Stimulated activated CD4-positive, alpha-beta T cell treated with anti-CD3 and anti-CD28 coated beads, Interleukin-4, amount 100 ng/mL, for 1 hour (primary cell): Measurements from ENCODE around the gene CAPN15.
A peak's percentile ranks its signal among the peaks of the same experiment; 100 is the strongest.
"Not testable (repeated sequence)": the region's sequence is repeated elsewhere in the genome, so short reads cannot be mapped to it uniquely, and the experiment has no call there.

Source experiments
- DNase-seq: peaks from one replicate; pipeline ENCODE4 v3.0.0-alpha.2; 2020

The CAPN15 gene

DNA sequence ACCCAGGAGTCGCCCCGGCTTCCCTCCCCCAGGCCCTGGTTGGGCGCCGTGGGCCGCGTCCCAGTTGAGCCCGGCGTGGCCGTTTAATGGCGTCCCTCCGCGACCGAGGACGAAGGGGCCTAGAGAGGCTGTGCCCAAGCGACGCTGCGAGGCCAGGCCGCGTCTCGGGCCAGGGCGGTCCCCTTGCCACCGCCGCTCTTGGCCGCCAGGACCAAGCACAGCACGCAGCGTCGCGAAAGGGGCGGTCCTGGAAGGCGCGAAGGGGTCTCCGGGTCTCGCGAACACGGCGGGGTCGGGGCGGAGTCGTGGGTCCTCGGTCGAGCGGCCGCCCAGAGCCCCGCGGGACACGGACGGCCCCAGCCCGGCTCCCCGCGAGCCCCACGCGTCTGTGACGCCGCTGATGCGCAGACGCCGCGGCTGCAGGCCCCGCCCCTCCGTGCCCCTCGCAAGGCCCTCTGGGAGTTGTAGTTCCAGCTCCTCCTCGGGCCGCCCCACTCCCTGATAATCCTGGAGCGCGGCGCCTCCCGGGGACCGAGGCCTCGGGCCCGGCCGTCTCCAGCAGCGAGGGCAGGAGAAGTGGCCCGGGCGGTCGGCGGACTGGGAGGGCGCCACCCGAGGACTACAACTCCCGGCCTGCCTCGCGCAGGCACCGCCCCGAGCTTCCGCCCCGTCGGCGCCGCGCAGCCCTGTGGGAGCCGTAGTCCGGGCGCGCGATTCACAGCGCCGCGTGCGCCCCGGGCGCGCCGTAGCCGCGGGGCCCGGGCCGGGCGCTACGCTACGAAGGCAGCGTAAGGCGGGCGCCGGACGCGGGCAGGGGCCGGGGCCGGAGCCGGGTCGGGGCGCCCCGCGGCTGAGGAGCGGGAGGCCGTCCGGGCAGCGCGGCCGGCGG lies at the start of gene CAPN15:
TSS of gene CAPN15 (plus strand) at position 698 of the 889 bp plus-strand sequence. CDS start 19,127 bp downstream, outside the sequence.
- peak; percentile 82 for DNase-seq

GRCh38 chr16:478287-478686 lies 49.2 kb upstream of the CAPN15 start:
- not testable (repeated sequence) for DNase-seq

- no peak for DNase-seq
Observed at GRCh38 chr16:482468-483185, 44.9 kb upstream of the CAPN15 start.

GRCh38 chr16:483341-484075 lies 44.0 kb upstream of the CAPN15 start:
- DNase-seq, result no peak

GRCh38 chr16:489606-490005 lies 37.9 kb upstream of the CAPN15 start:
- DNase-seq, result no peak

GRCh38 chr16:490768-491167 lies 36.7 kb upstream of the CAPN15 start:
- DNase-seq, result no peak

DNA sequence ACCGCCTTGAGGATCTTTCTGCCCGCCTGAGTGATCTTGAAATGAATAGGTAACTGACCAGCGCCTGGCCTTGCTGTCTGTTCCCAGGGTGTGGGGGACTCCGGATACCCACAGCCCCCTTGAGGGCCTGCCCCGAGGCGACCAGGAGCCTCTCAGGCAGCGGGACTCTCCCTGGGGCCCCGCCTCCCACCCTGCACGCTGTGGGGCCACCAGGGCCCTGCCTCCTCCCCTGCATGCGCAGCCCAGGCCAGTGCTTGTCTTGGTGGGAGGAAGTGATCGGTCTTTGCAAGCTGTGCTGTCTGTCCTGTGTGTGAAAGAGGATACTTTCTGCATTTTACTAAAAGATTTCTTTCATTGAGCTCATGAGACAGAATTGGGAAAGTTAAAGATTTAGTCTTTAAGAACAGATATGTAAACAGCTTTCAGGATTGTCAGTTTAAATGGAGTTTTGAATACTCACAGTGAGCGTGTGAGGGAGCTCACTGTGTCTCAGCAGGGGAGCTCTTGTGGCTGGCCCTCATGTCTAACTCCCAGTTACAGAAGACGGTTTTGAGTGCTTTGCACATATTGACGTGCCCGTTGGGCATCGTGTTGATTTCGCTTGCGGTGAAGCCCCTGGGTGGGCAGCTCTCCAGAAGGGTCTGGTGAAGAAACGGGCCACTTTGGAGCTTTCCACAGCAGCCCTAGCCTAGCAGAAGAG lies 36.1 kb upstream of the CAPN15 start:
- no peak for DNase-seq

DNA sequence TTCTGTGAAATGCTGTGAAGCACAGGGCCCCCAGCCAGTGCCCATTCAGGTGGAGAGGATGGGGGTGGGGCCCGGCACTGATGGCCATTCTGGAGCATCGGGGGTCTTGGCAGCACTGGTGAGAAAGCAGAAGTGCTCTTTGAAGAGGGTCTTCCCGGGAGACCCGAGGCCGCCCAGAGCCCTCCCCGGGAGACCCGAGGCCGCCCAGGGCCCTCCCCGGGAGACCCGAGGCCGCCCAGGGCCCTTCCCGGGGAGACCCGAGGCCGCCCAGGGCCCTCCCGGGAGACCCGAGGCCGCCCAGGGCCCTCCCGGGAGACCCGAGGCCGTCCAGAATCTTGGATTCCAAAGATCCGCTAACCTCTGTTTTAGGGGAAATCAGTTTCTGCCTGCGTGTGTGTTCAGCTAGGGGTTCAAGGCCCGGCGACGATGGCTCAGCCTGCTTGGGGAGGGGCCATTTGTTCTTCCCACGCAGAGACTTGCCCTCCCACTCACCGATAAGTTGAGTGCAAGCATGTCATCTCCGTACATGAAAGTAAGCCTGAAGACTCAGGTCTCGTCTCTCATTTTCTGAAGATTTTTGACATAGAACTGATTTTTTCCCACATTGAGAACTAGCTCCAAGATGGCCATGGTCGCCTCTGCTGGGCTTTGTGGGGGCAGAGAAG lies 35.2 kb upstream of the CAPN15 start:
- DNase-seq, result no peak

- DNase-seq, result not testable (repeated sequence)
Observed at GRCh38 chr16:494676-495075, 32.8 kb upstream of the CAPN15 start.

- DNase-seq, result no peak
Observed at GRCh38 chr16:495127-495748, 32.3 kb upstream of the CAPN15 start.

DNA sequence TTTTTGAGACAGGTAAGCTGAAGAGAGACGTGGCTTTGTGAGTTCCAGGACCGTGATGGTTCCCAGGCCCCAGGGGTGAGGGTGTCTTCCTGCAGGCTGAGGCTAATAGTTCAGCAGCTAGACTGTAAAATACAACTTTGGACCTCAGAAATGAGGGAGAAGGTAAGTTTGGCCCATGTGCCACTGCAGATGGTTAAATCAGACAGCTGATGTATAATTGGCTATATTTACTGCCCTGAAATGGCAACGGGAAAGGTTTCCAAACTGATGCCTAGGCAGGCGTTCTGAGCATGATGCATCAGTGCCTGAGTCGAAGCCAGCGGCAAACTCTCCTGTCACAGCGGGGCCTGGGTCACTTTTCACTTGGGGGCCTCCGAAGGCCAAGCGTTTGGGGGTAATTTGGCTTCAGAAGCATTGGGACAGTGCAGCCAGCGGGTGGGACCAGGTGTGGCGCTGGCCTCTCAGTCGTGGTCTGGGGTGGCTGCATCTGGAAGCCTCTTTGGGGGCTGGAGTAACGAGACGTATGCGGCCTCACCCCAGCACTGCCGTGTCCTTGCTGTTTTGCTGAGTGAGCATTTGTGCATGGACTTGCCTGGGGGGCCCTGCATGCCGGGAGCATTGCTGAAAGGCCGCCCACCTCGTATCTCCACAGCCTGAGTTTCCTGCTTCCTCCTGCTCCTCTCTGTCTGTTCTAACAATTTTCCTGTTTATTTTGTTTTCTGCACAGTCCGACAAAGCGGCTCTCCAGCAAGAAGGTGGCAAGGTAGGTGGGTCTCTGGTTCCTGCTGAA lies 31.2 kb upstream of the CAPN15 start:
- DNase-seq, result no peak

- DNase-seq, result no peak
Observed at GRCh38 chr16:497258-497657, 30.3 kb upstream of the CAPN15 start.

DNA sequence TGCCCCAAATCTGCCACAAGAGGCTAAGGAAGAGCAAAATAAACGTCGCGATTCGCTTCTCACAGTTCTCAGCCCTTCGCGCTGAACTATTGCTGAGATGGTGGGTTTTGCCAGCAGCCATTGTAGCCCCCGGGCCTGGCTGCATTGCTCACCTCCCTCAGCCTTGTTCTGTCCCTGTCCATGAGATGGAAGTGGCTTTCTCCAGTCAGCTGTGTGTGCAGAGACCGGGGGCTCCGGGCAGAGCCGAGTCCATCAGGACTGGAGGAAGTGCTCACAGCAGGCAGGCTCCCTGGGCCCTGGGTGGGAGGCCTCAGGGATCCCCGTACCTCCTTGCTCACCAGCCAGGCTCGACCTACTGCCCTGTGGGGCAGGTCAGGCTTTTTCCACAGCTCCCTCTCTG lies 27.6 kb upstream of the CAPN15 start:
- DNase-seq, result no peak

DNA sequence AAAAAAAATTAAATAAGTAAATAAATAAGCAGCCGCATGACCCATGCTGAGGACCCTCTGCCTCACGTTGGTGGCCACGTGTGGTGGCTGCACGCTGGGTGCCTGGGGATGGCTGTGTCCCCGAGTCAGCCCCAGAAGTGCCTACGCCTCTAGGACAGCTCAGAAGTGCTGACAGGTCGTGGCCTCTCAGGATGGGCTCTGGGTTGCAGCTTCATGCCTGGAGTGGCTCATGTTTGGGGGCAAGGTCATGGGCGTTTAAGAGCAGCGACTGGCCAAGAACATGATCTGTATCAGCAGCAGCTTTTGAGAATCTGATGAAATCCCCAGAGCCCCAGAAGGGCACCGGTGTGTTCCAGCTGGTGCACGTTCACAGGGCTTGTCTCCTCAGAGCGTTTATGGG lies 26.8 kb upstream of the CAPN15 start:
- no peak for DNase-seq

- no peak for DNase-seq
Observed at GRCh38 chr16:502179-502943, 25.2 kb upstream of the CAPN15 start.

DNA sequence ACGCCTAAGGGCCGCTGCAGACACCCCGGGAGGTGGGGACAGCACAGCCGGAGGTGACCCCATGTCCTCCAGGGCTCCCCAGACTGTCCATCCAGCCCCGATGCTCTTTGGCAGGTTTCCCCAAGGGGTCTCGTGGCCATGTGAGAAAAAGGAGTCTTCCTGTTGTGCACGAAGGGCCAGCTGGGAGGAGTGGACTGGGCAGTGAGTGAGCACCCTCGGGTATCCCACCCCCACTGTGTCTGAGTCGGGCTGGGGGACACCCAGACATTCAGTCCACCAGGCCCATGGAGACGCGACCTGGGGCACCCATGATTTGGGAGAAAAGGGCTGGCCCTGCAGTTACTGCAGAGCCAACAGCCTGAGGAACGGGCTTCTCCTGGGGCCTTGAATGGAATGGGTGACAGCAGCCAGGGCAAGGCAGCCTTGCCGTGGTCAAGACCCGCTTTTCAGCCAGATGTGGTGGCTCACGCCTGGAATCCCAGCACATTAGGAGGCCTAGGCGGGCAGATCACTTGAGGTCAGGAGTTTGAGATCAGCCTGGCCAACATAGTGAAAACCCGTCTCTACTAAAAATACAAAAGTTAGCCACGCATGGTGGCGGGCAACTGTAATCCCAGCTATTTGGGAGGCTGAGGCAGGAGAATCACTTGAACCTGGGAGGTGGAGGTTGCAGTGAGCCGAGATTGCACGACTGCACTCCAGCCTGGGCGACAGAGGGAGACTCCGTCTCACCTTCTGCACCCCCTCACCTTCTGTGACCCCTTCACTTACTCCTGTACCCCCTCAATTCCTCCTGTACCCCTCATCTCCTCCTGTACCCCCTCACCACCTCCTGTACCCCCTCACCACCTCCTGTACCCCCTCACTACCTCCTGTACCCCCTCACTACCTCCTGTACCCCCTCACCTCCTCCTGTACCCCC lies 24.1 kb upstream of the CAPN15 start:
- DNase-seq, result no peak

DNA sequence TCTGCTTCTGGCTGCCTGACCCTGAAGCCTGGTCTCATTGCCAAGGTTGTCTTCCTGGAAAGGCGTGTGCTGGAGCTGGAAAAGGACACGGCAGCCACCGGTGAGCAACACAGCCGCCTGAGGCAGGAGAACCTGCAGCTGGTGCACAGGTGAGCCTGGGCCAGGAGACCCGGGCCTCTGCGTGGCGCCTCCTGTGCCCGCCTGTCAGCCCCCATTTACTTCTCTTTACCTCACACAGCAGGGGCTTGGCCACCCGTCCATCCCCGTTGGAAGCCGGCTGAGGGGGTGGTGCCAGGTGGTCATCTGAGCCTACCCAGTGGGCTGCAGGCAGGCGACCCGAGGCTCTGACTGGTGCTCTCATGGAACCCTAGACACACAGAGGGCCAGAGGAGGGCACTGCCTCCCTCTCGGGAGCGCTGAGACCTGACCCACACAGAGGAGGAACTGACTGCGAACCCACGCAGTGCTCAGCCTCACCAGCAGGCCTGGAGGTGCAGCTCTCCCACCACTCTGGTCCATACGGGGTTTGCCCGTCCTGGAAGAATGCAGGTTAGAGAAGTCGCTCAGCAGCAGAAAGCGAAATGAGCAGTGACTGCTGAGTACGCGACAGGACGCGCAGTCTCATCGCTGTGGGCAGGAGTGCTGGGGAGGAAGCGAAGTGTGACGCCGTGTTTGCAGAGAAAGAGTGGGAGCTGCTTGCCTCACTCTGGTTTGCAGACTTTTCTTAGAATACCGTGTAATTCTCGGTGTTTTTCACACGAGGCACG lies 21.9 kb upstream of the CAPN15 start:
- DNase-seq, result no peak

DNA sequence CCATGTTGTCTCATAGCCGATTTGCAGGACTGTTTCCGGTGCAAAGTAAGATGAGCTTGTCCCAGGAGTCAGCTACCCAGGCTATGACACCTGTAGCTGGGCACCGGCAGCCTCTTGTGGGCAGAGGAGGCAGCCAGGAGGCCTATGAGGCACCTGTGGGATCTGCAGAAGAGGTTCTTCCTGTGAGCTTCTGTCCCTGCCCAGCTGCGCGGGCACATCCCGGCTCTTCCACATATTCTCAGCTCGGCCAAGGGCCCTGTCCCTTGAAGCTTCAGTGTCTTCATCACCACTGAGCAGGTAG lies 21.3 kb upstream of the CAPN15 start:
- DNase-seq, result no peak
